ENCODE data around the gene PCNX2.

Gene PCNX2

GRCh38 chr1:233215135-233215760 is 80.3 kb downstream of the PCNX2 start:
- no peak for DNase-seq

- DNase-seq = no peak
Observed at GRCh38 chr1:233211595-233211994, 83.9 kb downstream of the PCNX2 start.

- DNase-seq = no peak
Observed at GRCh38 chr1:233211106-233211505, 84.4 kb downstream of the PCNX2 start.

GRCh38 chr1:233209481-233209880 is 86.0 kb downstream of the PCNX2 start:
- no peak for DNase-seq

- DNase-seq = no peak
Observed at GRCh38 chr1:233208687-233209086, 86.8 kb downstream of the PCNX2 start.

GRCh38 chr1:233197940-233198339 is 97.6 kb downstream of the PCNX2 start:
- DNase-seq = peak; percentile 19

- DNase-seq = no peak
Observed at GRCh38 chr1:233193741-233194140, 101.8 kb downstream of the PCNX2 start.

GRCh38 chr1:233190987-233191386 is 104.5 kb downstream of the PCNX2 start:
- no peak for DNase-seq

- no peak for DNase-seq
Observed at GRCh38 chr1:233189526-233189925, 106.0 kb downstream of the PCNX2 start.

- no peak for DNase-seq
Observed at GRCh38 chr1:233188061-233188460, 107.5 kb downstream of the PCNX2 start.

GRCh38 chr1:233183226-233184020 is 112.1 kb downstream of the PCNX2 start:
- no peak for DNase-seq

GRCh38 chr1:233182587-233182986 is 112.9 kb downstream of the PCNX2 start:
- no peak for DNase-seq

- DNase-seq = peak; percentile 4
Observed at GRCh38 chr1:233180641-233181364, 114.7 kb downstream of the PCNX2 start.

GRCh38 chr1:233179638-233180037 is 115.9 kb downstream of the PCNX2 start:
- peak; percentile 56 for DNase-seq

- DNase-seq = peak; percentile 6
Observed at GRCh38 chr1:233172201-233172600, 123.3 kb downstream of the PCNX2 start.

GRCh38 chr1:233170741-233171140 is 124.8 kb downstream of the PCNX2 start:
- no peak for DNase-seq

GRCh38 chr1:233168384-233168783 is 127.1 kb downstream of the PCNX2 start:
- no peak for DNase-seq

GRCh38 chr1:233166896-233167295 is 128.6 kb downstream of the PCNX2 start:
- no peak for DNase-seq

GRCh38 chr1:233163696-233164095 is 131.8 kb downstream of the PCNX2 start:
- DNase-seq = no peak

GRCh38 chr1:233158322-233158721 is 137.2 kb downstream of the PCNX2 start:
- no peak for DNase-seq

- no peak for DNase-seq
Observed at GRCh38 chr1:233157245-233157644, 138.3 kb downstream of the PCNX2 start.

GRCh38 chr1:233151861-233152260 is 143.7 kb downstream of the PCNX2 start:
- DNase-seq = no peak

- no peak for DNase-seq
Observed at GRCh38 chr1:233144434-233144833, 151.1 kb downstream of the PCNX2 start.

GRCh38 chr1:233143241-233143640 is 152.3 kb downstream of the PCNX2 start:
- DNase-seq = no peak
